ENCODE data around the gene CCDC142. TPM values are rescaled to one million over a fixed set of nuclear protein-coding genes. Genes with fewer than 3 reads are reported as not detected.
A peak's percentile ranks its signal among the peaks of the same experiment; 100 is the strongest.

Gene CCDC142, protein sequence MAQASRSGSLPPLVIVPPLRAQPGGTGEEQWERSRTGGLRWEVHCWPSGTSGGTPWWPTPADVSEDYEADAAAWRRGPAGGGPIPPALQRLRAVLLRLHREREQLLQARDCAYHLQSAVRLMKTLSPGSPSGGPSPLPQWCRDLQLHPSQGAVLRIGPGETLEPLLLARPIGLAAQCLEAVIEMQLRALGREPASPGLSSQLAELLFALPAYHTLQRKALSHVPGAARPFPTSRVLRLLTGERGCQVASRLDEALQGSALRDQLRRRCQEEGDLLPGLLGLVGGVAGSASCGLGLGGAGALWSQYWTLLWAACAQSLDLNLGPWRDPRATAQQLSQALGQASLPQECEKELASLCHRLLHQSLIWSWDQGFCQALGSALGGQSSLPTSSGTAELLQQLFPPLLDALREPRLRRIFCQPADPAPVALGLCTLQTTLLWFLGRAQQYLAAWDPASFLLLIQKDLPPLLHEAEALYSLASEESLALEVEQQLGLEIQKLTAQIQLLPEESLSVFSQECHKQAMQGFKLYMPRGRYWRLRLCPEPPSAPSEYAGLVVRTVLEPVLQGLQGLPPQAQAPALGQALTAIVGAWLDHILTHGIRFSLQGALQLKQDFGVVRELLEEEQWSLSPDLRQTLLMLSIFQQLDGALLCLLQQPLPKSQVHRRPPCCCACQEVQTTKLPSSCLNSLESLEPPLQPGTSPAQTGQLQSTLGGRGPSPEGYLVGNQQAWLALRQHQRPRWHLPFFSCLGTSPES
- total RNA-seq (2014; rRNA removed; shearing (Covaris generic)): 12.7 and 13.2 TPM in 2 replicates
- 3.9 and 4.9 TPM in 2 replicates for polyA plus RNA-seq (2015; cell fraction: cytosol; rRNA removed)
- polyA plus RNA-seq (2015; cell fraction: nucleus; rRNA removed): 33.9 and 35.3 TPM in 2 replicates

DNA sequence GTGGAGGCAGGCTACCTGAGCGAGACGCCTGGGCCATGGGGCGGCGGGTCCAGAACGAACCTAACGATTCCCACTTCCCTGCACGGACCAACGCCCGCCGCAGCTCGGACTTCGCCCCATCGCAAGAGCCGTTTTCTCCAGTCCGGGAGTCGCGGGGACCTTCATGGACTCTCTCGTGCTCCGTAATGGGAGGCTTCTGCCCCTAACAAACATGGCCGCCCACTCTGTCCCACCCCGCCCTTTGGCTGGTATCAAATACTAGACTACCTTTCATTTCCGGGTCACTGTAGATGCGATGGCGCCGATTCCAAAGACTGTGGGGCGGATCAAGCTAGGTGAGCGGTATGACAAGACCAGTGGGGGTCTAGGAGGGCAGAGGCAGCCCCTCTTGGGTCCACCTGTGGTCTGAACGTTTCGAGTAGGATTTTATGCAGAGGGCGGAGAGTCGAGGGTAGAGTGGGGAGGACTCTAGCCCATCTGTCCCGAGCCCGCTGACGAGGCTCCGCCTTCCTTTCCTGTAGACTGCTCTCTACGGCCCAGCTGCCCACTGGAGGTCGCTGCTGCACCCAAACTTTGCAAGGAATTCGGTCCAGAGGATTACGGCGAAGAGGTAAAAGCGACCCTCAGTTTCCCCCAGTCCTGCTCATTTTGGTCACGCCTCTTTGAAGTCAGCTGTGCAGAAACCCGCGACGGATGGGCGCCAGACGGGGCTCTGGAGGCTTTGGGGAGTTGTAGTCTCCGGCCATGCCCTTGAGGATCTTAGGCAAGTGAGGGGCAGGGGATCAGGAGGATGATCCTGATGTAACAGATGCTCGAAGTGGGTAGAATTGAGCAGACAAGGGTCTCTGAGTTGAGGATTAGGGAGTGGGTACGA is at the start of gene CCDC142, which contains the start of gene TTC31:
CCDC142 (minus strand) TSS at position 198 of the 874 bp plus-strand sequence; CDS start at position 37, 161 bp downstream.
TTC31 (plus strand) TSS at position 281 of the 874 bp plus-strand sequence; CDS start at position 296, 15 bp downstream.
- DNase-seq (ENCODE audit: low read depth): peak; percentile 92

DNA sequence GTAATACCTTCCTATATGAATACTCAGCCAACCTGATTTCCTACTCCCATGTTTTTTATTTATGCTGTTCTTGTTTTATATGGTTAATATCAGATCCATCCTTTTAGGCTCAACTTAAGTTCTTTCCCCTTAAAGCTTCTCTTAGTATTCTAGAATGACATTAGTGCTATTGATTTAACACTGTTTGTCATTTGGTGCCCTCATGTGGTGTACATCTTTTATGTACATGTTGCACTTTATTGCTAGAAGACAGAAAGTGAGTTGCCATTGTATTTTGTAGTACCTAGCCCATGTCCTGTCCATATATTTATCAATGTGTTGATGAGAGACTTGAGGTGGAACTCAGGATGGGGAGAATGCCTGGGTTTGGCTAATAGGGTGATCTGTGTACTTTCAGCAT is 49.4 kb upstream of the CCDC142 start:
- peak; percentile 28 for DNase-seq (ENCODE audit: low read depth)

DNA sequence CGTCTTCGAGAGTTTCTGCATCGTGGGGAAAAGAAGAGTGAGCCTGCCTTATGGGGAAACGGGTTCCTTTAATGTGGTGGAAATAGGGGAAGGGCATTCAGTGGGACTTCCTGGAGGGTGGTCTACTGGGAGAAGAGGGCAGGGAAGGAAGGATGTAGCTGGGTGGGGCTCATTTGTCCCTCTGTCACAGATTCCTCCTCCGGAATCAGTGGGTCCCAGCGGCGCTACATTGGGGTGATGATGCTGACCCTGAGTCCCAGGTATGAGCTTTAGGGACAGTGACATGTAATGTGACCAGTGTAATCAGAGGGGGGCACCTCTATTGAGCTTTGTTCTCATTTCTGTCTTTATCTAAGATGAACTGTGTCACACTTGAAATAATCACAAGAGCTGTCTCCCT is 48.9 kb upstream of the CCDC142 start:
- no peak for DNase-seq (ENCODE audit: low read depth)

GRCh38 chr2:74530239-74531187 is 47.7 kb upstream of the CCDC142 start:
- peak; percentile 45 for DNase-seq (ENCODE audit: low read depth)

GRCh38 chr2:74529357-74530238 is 46.8 kb upstream of the CCDC142 start, which contains the start of the genes AUP1 and HTRA2:
Gene AUP1, minus strand, starts transcription at chr2:74529706. Its CDS starts 77 bp downstream, at chr2:74529629.
Gene HTRA2, plus strand, starts transcription at chr2:74529933. Its CDS starts 74 bp downstream, at chr2:74530007.
- peak; percentile 99 for DNase-seq (ENCODE audit: low read depth)

GRCh38 chr2:74528600-74529356 is 46.0 kb upstream of the CCDC142 start:
- DNase-seq (ENCODE audit: low read depth): peak; percentile 15

DNA sequence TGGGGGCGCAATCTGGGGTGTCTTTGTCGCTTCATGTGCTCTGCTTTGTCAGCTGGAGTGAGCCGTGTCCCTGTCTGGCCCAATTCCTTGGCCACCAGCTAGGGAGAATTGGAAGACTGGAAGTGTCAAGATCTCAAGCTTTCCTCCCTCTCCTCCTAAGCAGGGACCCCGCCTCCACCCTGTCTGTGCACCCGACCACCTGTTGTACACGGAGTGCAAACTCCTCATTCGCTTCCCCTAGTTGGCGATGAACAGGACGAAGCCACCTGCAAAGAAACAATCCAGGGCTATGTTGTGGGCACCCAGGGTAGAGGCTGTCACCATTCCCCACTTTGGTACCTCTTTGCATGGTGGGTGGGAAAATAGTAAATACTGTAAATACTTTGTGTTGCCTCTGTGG is 44.9 kb upstream of the CCDC142 start:
- DNase-seq (ENCODE audit: low read depth): no peak

DNA sequence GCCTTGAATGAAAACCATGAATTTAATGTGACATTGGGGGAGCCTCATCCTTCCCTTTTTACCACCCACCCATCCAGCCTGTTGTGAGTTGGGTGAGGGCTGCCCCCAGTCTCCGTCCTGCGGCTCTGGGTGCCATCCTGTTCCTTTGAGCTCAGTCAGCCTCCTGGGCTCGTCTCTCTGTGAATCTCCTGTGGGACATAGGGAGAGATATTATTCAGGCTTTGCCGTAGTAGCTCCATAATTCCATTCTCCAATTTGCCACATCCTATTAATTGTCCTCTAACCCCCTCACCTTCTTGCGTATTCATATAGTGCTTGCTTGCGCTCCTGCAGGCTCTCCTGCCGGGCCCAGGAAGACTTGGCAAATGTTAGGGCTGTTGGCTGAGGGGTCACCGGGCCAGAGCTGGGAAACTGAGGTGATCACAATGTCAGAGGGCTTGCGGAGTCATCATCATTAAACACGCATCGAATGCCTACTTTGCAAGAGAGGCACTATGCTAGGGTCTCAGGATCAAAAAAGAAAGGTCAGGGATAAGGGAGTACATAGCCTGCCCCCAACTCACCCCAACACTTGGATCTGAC is 43.9 kb upstream of the CCDC142 start:
- DNase-seq (ENCODE audit: low read depth): no peak

GRCh38 chr2:74525717-74526648 is 43.2 kb upstream of the CCDC142 start, which contains the start of gene DQX1:
Gene DQX1, minus strand, starts transcription at chr2:74526231. Its CDS starts 502 bp downstream, at chr2:74525729.
- DNase-seq (ENCODE audit: low read depth): peak; percentile 54

- DNase-seq (ENCODE audit: low read depth): no peak
Observed at GRCh38 chr2:74524955-74525716, 42.3 kb upstream of the CCDC142 start.

DNA sequence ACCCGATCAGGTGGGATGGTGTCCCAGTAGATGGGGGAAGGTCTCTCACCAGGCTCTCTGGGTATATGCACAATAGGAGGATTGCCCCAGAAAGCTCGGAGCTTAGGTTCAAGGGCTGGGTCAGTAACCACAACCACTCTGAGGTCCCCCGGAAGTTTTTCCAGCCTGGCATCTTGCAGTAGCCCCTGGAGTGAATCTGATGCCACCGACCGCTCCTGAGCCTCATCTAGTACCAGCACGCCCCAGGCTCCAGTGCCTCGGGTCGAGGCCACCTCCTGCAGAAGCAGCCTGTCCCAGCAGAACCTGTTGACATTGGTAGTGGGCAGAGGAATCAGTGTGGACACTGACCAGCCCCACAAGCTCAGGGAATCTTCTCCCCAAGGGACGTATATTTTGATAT is 41.2 kb upstream of the CCDC142 start:
- no peak for DNase-seq (ENCODE audit: low read depth)

- DNase-seq (ENCODE audit: low read depth): no peak
Observed at GRCh38 chr2:74522516-74522915, 39.7 kb upstream of the CCDC142 start.

GRCh38 chr2:74516650-74517049 is 33.9 kb upstream of the CCDC142 start:
- DNase-seq (ENCODE audit: low read depth): no peak

DNA sequence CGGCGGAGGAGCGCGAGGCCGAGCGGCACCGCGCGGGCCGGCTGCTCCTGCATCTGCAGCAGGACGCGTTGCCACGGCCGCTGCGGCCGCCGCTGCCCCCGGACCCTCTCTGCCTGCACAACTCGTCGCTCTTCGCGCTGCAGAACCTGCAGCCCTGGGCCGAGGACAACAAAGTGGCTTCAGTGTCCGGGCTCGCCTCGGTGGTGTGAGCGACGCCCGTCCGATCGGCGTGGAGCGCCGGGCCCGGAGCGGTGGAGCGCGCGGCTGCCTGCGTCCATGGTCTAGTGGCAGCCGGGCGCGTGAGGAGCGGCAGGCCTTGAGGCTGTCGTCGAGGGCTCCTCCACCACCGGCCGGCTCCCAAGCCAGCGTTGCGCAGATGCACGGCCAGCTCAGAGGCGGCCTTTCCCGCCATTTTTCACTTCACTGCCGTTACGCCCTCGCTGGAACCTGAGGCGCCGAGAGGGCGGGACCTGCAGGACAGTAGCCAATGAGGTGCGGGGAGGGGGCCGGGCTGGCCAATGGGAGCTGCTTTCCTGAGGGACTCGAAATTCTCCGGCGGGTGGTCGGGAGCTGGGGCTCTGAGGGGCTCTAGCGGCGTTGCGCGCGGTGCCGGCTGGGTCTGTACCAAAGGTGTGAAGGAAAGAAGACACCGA is 33.3 kb upstream of the CCDC142 start:
- DNase-seq (ENCODE audit: low read depth): no peak
